Muscle of leg (tissue), 11 donors: Measurements from ENCODE around the gene ATXN7L1. TPM values are rescaled to one million over a fixed set of nuclear protein-coding genes. Genes with fewer than 3 reads are reported as not detected.

ENCODE experiments used
- DNase-seq: peaks from one replicate; pipeline ENCODE4 v3.0.0; 2013
- H3K27ac ChIP-seq: one replicate; pipeline ENCODE4 v1.5.1; 2013; ENCODE audit warnings: mild to moderate bottlenecking, low read length, control low read depth
- H3K27me3 ChIP-seq: one replicate; pipeline ENCODE4 v1.6.1; 2013; ENCODE audit warnings: low read length; ENCODE audit not compliant: control insufficient read depth, insufficient read depth
- H3K36me3 ChIP-seq: one replicate; pipeline ENCODE4 v1.6.1; 2013; ENCODE audit warnings: low read length; ENCODE audit not compliant: control insufficient read depth, insufficient read depth
- H3K4me1 ChIP-seq: one replicate; pipeline ENCODE4 v1.6.1; 2013; ENCODE audit warnings: low read length; ENCODE audit not compliant: control insufficient read depth, insufficient read depth
- H3K4me3 ChIP-seq: one replicate; pipeline ENCODE4 v1.5.1; 2013; ENCODE audit warnings: low read length, control low read depth
- H3K9me3 ChIP-seq: replicated peaks from 2 replicates; pipeline ENCODE4 v1.6.1; 2013; ENCODE audit warnings: low read depth, low read length; ENCODE audit not compliant: control insufficient read depth
- WGBS: methylation state at CpG from one replicate; pipeline ENCODE4 v1.1.5; 2013; ENCODE audit warnings: missing lambda C conversion rate; ENCODE audit not compliant: insufficient coverage; 5-methylcytosine and 5-hydroxymethylcytosine counted together
- polyA plus RNA-seq, 8 donors: library from polyadenylated mRNA; unstranded; fragments of 120-200 nt; gene quantifications; one replicate each; pipeline versions ENCODE4 v1.2.1 to v1.2.3, GENCODE V29; 2013; ENCODE audit warnings: inconsistent platforms in 1 of 8, low replicate concordance in 1 of 8; ENCODE audit not compliant: insufficient read length in 8 of 8, insufficient read depth in 1 of 8
- total RNA-seq: library from RNA; stranded (reverse); fragments of 120-200 nt; gene quantifications from one replicate; pipeline ENCODE4 v1.2.4, GENCODE V29; 2013

Gene ATXN7L1
- total and polyA plus RNA-seq, 9 donors: 4.7 to 7.2 (median 6.2) TPM

- peak; percentile 83 for DNase-seq
- H3K27ac ChIP-seq: peak overlapping the region; percentile 29
- no peaks in the 10 kb centered on the region for H3K9me3 ChIP-seq
- no peaks in the 10 kb centered on the region for H3K36me3 ChIP-seq
- H3K4me3 ChIP-seq: peak overlapping the region; percentile 22
- H3K27me3 ChIP-seq: no peaks in the 10 kb centered on the region
- WGBS: 30% methylated on average over 17 of the region's 25 CpGs
- H3K4me1 ChIP-seq: peaks cover 13% of the 10 kb centered on the region
Measured at GRCh38 chr7:105678811-105679495, 197.4 kb downstream of the ATXN7L1 start.

GRCh38 chr7:105677817-105678573, 198.4 kb downstream of the ATXN7L1 start:
- WGBS: 64% methylated on average over 4 of the region's 11 CpGs
- no peak overlapping the region for H3K4me3 ChIP-seq
- peak; percentile 48 for DNase-seq
- no peaks in the 10 kb centered on the region for H3K9me3 ChIP-seq
- H3K36me3 ChIP-seq: no peaks in the 10 kb centered on the region
- no peaks in the 10 kb centered on the region for H3K27me3 ChIP-seq
- no peak overlapping the region for H3K27ac ChIP-seq
- H3K4me1 ChIP-seq: peaks cover 20% of the 10 kb centered on the region

DNA sequence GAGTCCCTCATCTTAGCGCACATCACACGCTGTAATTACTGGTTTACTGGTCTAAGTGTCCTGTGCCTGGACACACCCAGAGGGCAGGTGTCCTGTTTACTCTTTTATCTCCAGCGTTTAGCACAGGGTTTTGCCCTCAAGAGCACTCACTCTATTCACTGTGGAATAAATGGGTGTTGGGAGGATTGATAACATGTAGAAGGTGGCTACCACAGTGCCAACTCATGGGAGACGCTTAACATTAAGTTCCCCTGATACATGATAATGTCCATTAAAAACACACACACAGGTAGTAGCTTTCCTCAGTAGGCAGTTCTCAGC, 199.0 kb downstream of the ATXN7L1 start:
- Histone ChIP-seq H3K36me3 (no peaks in the 10 kb centered on the region), H3K4me1 (peaks cover 20% of the 10 kb centered on the region), H3K9me3 (no peaks in the 10 kb centered on the region), H3K27ac (no peak overlapping the region), H3K4me3 (no peak overlapping the region), H3K27me3 (no peaks in the 10 kb centered on the region)
- WGBS: 73% methylated on average over 3 of the region's 4 CpGs
- no peak for DNase-seq

GRCh38 chr7:105675934-105676371, 200.4 kb downstream of the ATXN7L1 start:
- H3K27ac ChIP-seq: no peak overlapping the region

GRCh38 chr7:105674200-105674920, 202.0 kb downstream of the ATXN7L1 start:
- Histone ChIP-seq H3K36me3 (no peaks in the 10 kb centered on the region), H3K4me1 (peaks cover 18% of the 10 kb centered on the region), H3K9me3 (no peaks in the 10 kb centered on the region), H3K4me3 (no peak overlapping the region), H3K27me3 (no peaks in the 10 kb centered on the region), H3K27ac (no peak overlapping the region)
- DNase-seq: no peak
- 100% methylated on average over 2 of the region's 4 CpGs for WGBS

More at GRCh38 chr7:105675934-105676371, 200.4 kb downstream of the ATXN7L1 start:
- Histone ChIP-seq H3K27me3 (no peaks in the 10 kb centered on the region), H3K4me3 (no peak overlapping the region), H3K4me1 (peaks cover 20% of the 10 kb centered on the region), H3K36me3 (no peaks in the 10 kb centered on the region), H3K9me3 (no peaks in the 10 kb centered on the region)
- WGBS: 80% methylated on average over 2 of the region's 8 CpGs
- no peak for DNase-seq

GRCh38 chr7:105673367-105674084, 202.9 kb downstream of the ATXN7L1 start:
- Histone ChIP-seq H3K4me3 (no peak overlapping the region), H3K27ac (no peak overlapping the region), H3K9me3 (no peaks in the 10 kb centered on the region), H3K4me1 (peaks cover 10% of the 10 kb centered on the region), H3K36me3 (no peaks in the 10 kb centered on the region), H3K27me3 (no peaks in the 10 kb centered on the region)
- no peak for DNase-seq
- WGBS: 57% methylated on average over 5 of the region's 7 CpGs

DNA sequence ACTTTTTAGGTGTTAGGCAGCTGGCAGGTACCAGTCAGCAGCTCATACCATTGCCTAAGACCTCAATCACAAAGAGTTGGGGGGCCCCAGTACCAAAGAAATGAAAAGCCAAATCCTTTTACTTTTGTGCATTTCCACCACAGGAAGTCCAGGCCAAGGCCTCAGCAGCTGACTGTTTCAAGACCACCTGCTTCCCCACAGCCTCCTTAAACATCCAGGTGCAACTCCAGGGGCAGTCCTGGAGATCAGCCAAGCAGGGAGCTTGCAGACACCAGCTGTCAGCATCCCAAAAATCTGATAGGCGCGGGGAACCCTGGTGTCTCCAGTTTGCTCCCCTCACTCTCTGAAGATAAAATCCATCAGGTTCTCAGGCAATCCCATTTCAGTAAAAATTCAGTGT, 203.6 kb downstream of the ATXN7L1 start:
- H3K36me3 ChIP-seq: no peaks in the 10 kb centered on the region
- H3K27ac ChIP-seq: no peak overlapping the region
- H3K27me3 ChIP-seq: no peaks in the 10 kb centered on the region
- WGBS: 60% methylated on average over 2 of the region's 2 CpGs
- H3K9me3 ChIP-seq: no peaks in the 10 kb centered on the region
- no peak overlapping the region for H3K4me3 ChIP-seq
- no peak for DNase-seq
- H3K4me1 ChIP-seq: peaks cover 10% of the 10 kb centered on the region

DNA sequence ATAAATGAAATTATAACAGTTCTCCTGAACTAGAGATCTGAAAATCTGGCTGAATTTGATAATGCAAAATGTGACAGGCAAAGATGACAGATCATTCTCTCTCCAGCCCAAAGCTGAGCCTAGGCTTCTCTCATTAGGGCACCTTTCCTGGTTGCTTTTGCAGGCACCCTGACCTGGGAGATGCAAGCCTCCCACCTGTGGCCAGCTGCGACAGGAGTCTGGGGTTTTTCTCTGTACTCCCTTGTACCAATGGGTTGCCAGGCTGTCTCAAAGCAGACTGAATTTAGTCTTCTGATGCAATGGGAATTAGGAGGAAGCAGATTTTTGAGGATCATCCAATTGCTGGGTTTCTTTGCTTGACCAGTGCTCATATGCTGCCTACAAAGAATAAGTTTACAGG, 210.1 kb downstream of the ATXN7L1 start:
- Histone ChIP-seq H3K27me3 (no peaks in the 10 kb centered on the region), H3K9me3 (no peaks in the 10 kb centered on the region), H3K27ac (no peak overlapping the region), H3K4me3 (no peak overlapping the region), H3K4me1 (peaks cover 5% of the 10 kb centered on the region), H3K36me3 (peaks cover 17% of the 10 kb centered on the region)
- DNase-seq: no peak
- WGBS: no CpG with 5 or more reads among the region's 1 CpG

DNA sequence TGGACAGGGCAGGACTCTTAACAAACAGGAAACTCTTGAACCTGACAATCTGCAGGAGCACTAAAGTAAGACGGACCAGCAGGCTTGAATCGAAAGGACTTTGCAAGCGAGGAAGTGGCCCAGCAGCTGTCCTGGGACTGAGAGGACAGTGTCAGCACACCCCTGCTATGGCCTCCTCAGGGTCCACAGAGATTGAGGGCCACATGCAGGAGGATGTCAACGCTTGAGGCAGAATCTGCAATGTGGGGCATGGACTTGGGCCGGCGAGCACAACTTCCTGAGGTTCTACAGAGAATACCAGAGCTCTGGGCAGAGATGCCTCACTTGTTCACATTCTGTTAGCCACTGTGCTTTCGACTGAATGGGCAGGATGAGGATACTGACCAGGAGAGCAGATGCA, 210.7 kb downstream of the ATXN7L1 start:
- H3K27ac ChIP-seq: no peak overlapping the region
- no peaks in the 10 kb centered on the region for H3K27me3 ChIP-seq

More for the DNA sequence above, 210.7 kb downstream of the ATXN7L1 start:
- Histone ChIP-seq H3K9me3 (no peaks in the 10 kb centered on the region), H3K4me1 (peaks cover 5% of the 10 kb centered on the region), H3K36me3 (peaks cover 19% of the 10 kb centered on the region), H3K4me3 (no peak overlapping the region)
- no peak for DNase-seq
- 78% methylated on average over 7 of the region's 7 CpGs for WGBS
